ENCODE results near the gene PERM1. TPM values are rescaled to one million over a fixed set of nuclear protein-coding genes. Genes with fewer than 3 reads are reported as not detected.

PERM1 gene
- total and polyA plus RNA-seq, 2 of the 13 experiments (the other 11 are each of a cell fraction or from before 2014, with no cell fraction given): 0.04 to 0.29 TPM

- TF ChIP-seq ZNF343 (CRISPR knock-in tag; IDR thresholded peaks at IDR 0.05): peak; percentile 78; the same call in 1 of the 2 replicates
- 0 out of 2 replicates have a peak, but pooled peaks have one; percentile 78 for TF ChIP-seq CREB3 (CRISPR knock-in tag; IDR thresholded peaks at IDR 0.05)
- 0 out of 2 replicates have a peak, but pooled peaks have one; percentile 5 for TF ChIP-seq PRDM10 (CRISPR knock-in tag; IDR thresholded peaks at IDR 0.05; ENCODE audit: low read depth)
- TF ChIP-seq ATF4 (CRISPR knock-in tag; IDR thresholded peaks at IDR 0.05): peak in 1 of 2 experiments; percentile 89; a peak in 2 of 4 replicates
- TF ChIP-seq MED13 (CRISPR knock-in tag; IDR thresholded peaks at IDR 0.05): peak; percentile 74
- no peak for TF ChIP-seq ATAD3A (CRISPR knock-in tag; IDR thresholded peaks at IDR 0.05)
- peak; percentile 25 for TF ChIP-seq TIGD3 (CRISPR knock-in tag; IDR thresholded peaks at IDR 0.05; ENCODE audit: borderline replicate concordance)
- TF ChIP-seq TBX3 (IDR thresholded peaks at IDR 0.05; ENCODE audit: borderline replicate concordance): no peak
- TF ChIP-seq SRSF1 (optimal IDR thresholded peaks at IDR 0.05; ENCODE audit: low read depth, low read length): peak; percentile 88
- no peak for TF ChIP-seq HHEX (CRISPR knock-in tag; IDR thresholded peaks at IDR 0.05)
- no peak; the same call in 1 of the 2 replicates for TF ChIP-seq ZNF513 (CRISPR knock-in tag; conservative IDR thresholded peaks at IDR 0.05)
- peak; percentile 71 for TF ChIP-seq ZNF790 (CRISPR knock-in tag; IDR thresholded peaks at IDR 0.05; ENCODE audit: borderline replicate concordance)
- peak; percentile 91 for TF ChIP-seq RBFOX2 (IDR thresholded peaks at IDR 0.05; ENCODE audit: low read depth, low read length)
- TF ChIP-seq SP5 (CRISPR knock-in tag; IDR thresholded peaks at IDR 0.05; ENCODE audit: borderline replicate concordance, low read depth): peak; percentile 68
- no peak; the same call in 1 of the 2 replicates for TF ChIP-seq SIN3B (IDR thresholded peaks at IDR 0.05; ENCODE audit: low read length)
- peak; percentile 29; the same call in 1 of the 2 replicates for TF ChIP-seq NR1H2 (CRISPR knock-in tag; IDR thresholded peaks at IDR 0.05; ENCODE audit: borderline replicate concordance, low read depth)
- peak; percentile 96 for TF ChIP-seq YEATS4 (CRISPR knock-in tag; IDR thresholded peaks at IDR 0.05; ENCODE audit: borderline replicate concordance)
- TF ChIP-seq IRF2 (CRISPR knock-in tag; IDR thresholded peaks at IDR 0.05): peak; percentile 57; the same call in 1 of the 2 replicates
- TF ChIP-seq ZNF644 (CRISPR knock-in tag; IDR thresholded peaks at IDR 0.05; ENCODE audit: low read depth): no peak
- peak; percentile 88 for TF ChIP-seq GABPB1 (CRISPR knock-in tag; IDR thresholded peaks at IDR 0.05)
- TF ChIP-seq LBX2 (CRISPR knock-in tag; IDR thresholded peaks at IDR 0.05; ENCODE audit: borderline replicate concordance): no peak
Observed at GRCh38 chr1:1000357-1001056, 18.6 kb upstream of the PERM1 start (continued).
